ENCODE measurements around the gene GMIP.

DNA sequence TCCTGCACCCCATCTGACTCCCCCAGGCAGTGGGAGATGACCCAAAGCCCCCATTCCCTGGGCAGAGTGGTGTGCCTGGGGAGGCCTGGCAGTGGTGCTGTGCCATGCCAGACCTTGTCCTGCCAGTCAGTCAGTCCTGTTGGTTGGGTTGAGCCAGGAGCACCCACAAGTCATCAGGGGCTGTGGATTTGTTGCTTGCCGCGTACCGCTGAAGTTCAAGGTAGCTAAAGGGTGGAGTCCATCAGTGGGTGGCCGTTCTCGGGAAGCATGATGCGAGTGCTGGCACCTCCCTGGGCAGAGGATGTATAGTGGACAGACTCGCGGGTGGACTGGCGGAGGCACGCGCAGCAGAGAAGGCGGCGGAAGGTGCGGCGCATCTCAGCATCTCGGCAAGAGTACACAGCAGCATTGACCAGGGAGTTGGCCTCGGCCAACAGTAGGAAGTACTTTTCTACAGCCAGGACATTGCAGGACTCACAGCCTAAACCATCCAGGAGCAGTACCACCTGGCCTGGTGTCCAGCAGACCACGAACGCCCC lies 19.4 kb downstream of the GMIP start:
- TF ChIP-seq MXI1 (IDR thresholded peaks at IDR 0.05; ENCODE audit: borderline replicate concordance, low read depth, low read length) (no peak), MAZ (IDR thresholded peaks at IDR 0.05; ENCODE audit: borderline replicate concordance, low read depth, low read length) (no peak), RAD21 (IDR thresholded peaks at IDR 0.05; ENCODE audit: low read length) (no peak), SMC3 (IDR thresholded peaks at IDR 0.05; ENCODE audit: low read depth, low read length) (no peak), MAFK (IDR thresholded peaks at IDR 0.05; ENCODE audit: low read depth, low read length) (no peak), POLR2A (IDR thresholded peaks at IDR 0.05; ENCODE audit: low read depth, low read length) (no peak), CEBPB (IDR thresholded peaks at IDR 0.05; ENCODE audit: low read depth, low read length) (no peak), CHD1 (IDR thresholded peaks at IDR 0.05; ENCODE audit: low read depth, low read length) (no peak), RFX5 (IDR thresholded peaks at IDR 0.05; ENCODE audit: low read depth, low read length) (no peak), NFE2L2 (IDR thresholded peaks at IDR 0.05; ENCODE audit: low read depth, low read length) (no peak), RCOR1 (IDR thresholded peaks at IDR 0.05; ENCODE audit: insufficient replicate concordance, low read length) (no peak), ELK1 (IDR thresholded peaks at IDR 0.05; ENCODE audit: borderline replicate concordance, low read depth, low read length) (no peak)
- TF ChIP-seq, protein P1, sequence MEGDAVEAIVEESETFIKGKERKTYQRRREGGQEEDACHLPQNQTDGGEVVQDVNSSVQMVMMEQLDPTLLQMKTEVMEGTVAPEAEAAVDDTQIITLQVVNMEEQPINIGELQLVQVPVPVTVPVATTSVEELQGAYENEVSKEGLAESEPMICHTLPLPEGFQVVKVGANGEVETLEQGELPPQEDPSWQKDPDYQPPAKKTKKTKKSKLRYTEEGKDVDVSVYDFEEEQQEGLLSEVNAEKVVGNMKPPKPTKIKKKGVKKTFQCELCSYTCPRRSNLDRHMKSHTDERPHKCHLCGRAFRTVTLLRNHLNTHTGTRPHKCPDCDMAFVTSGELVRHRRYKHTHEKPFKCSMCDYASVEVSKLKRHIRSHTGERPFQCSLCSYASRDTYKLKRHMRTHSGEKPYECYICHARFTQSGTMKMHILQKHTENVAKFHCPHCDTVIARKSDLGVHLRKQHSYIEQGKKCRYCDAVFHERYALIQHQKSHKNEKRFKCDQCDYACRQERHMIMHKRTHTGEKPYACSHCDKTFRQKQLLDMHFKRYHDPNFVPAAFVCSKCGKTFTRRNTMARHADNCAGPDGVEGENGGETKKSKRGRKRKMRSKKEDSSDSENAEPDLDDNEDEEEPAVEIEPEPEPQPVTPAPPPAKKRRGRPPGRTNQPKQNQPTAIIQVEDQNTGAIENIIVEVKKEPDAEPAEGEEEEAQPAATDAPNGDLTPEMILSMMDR (conservative IDR thresholded peaks at IDR 0.05; ENCODE audit: low read depth, low read length) = no peak
